MM.1S (cell line): Measurements from ENCODE around the gene IFITM1.

Experiments
- DNase-seq: peaks from one replicate; pipeline ENCODE4 v3.0.0-alpha.2; 2015
- H2AFZ ChIP-seq: fragments of 300-600 bp; sonication (generic); 2 replicates; pipeline ENCODE4 v1.6.0; 2016; ENCODE audit warnings: antibody characterized with exemption, low read length
- H3F3A ChIP-seq: fragments of 300-600 bp; sonication (generic); 2 replicates; pipeline ENCODE4 v1.6.1; 2016; ENCODE audit warnings: mild to moderate bottlenecking, antibody characterized with exemption, low read length, moderate library complexity, mixed read lengths; ENCODE audit not compliant: insufficient read depth
- H3K27ac ChIP-seq: fragments of 300-600 bp; sonication (generic); 2 replicates; pipeline ENCODE4 v1.5.1; 2016; ENCODE audit warnings: mild to moderate bottlenecking, low read length
- H3K27me3 ChIP-seq: fragments of 300-600 bp; sonication (generic); replicated peaks from 2 replicates; pipeline ENCODE4 v1.6.0; 2016; ENCODE audit warnings: low read length; ENCODE audit not compliant: insufficient read depth
- H3K36me3 ChIP-seq: fragments of 300-600 bp; sonication (generic); replicated peaks from 2 replicates; pipeline ENCODE4 v1.6.1; 2016; ENCODE audit warnings: mild to moderate bottlenecking, low read length, mixed read lengths; ENCODE audit not compliant: insufficient read depth
- H3K4me1 ChIP-seq: fragments of 300-600 bp; sonication (generic); 2 replicates; pipeline ENCODE4 v1.6.1; 2016; ENCODE audit warnings: low read length, mixed read lengths
- H3K4me2 ChIP-seq: fragments of 300-600 bp; sonication (generic); 2 replicates; pipeline ENCODE4 v1.6.0; 2016; ENCODE audit warnings: low read depth, low read length
- H3K4me3 ChIP-seq: fragments of 300-600 bp; sonication (generic); 2 replicates; pipeline ENCODE4 v1.5.1; 2016; ENCODE audit warnings: low read length, mixed read lengths
- H3K79me2 ChIP-seq: fragments of 300-600 bp; sonication (generic); 2 replicates; pipeline ENCODE4 v1.6.1; 2016; ENCODE audit warnings: mixed run types, low read length, mixed read lengths
- H3K9ac ChIP-seq: fragments of 300-600 bp; sonication (generic); 2 replicates; pipeline ENCODE4 v1.6.1; 2016; ENCODE audit warnings: low read length, mixed read lengths
- H3K9me2 ChIP-seq: fragments of 300-600 bp; sonication (generic); replicated peaks from 2 replicates; pipeline ENCODE4 v1.6.1; 2016; ENCODE audit warnings: mild to moderate bottlenecking, low read length, mixed read lengths; ENCODE audit not compliant: insufficient read depth
- H3K9me3 ChIP-seq: fragments of 300-600 bp; sonication (generic); replicated peaks from 2 replicates; pipeline ENCODE4 v1.6.1; 2016; ENCODE audit warnings: mild to moderate bottlenecking, low read length, mixed read lengths; ENCODE audit not compliant: insufficient read depth
- H4K20me1 ChIP-seq: fragments of 300-600 bp; sonication (generic); 2 replicates; pipeline ENCODE4 v1.6.1; 2016; ENCODE audit warnings: mild to moderate bottlenecking, low read length, moderate library complexity, mixed read lengths; ENCODE audit not compliant: insufficient read depth
- CTCF ChIP-seq: fragments of 300-600 bp; sonication (generic); IDR thresholded peaks from 2 replicates; pipeline ENCODE4 v1.5.1; 2016; ENCODE audit warnings: antibody characterized with exemption, low read length, mixed read lengths
- EZH2 ChIP-seq: fragments of 300-600 bp; sonication (generic); optimal IDR thresholded peaks from 2 replicates; pipeline ENCODE3; 2017; ENCODE audit warnings: low read depth, mild to moderate bottlenecking, antibody characterized with exemption, low read length, mixed read lengths
- EZH2phosphoT487 ChIP-seq: fragments of 300-600 bp; sonication (generic); IDR thresholded peaks from 2 replicates; pipeline ENCODE4 v1.6.1; 2018; ENCODE audit warnings: antibody characterized with exemption, low read length

IFITM1 gene

GRCh38 chr11:292211-293121 lies 21.4 kb upstream of the IFITM1 start:
- H2AFZ ChIP-seq = no peak overlapping the region
- H3K4me3 ChIP-seq = no peak overlapping the region
- H3K27me3 ChIP-seq = peaks cover 16% of the 10 kb centered on the region
- no peaks in the 10 kb centered on the region for H3K79me2 ChIP-seq
- H4K20me1 ChIP-seq = no peaks in the 10 kb centered on the region
- H3F3A ChIP-seq = no peaks in the 10 kb centered on the region
- H3K4me2 ChIP-seq = no peak overlapping the region
- DNase-seq = no peak
- no peak overlapping the region for H3K9ac ChIP-seq
- no peaks in the 10 kb centered on the region for H3K36me3 ChIP-seq
- no peak for TF ChIP-seq EZH2phosphoT487
- no peak for TF ChIP-seq CTCF
- TF ChIP-seq EZH2 = no peak
- H3K9me3 ChIP-seq = no peaks in the 10 kb centered on the region
- no peaks in the 10 kb centered on the region for H3K9me2 ChIP-seq
- no peaks in the 10 kb centered on the region for H3K4me1 ChIP-seq
- H3K27ac ChIP-seq = no peak overlapping the region

- Histone ChIP-seq H3K4me3 (no peak overlapping the region), H2AFZ (no peak overlapping the region), H3K9me2 (no peaks in the 10 kb centered on the region), H3F3A (no peaks in the 10 kb centered on the region), H3K4me2 (no peak overlapping the region), H3K27ac (no peak overlapping the region), H3K79me2 (no peaks in the 10 kb centered on the region), H3K27me3 (peaks cover 10% of the 10 kb centered on the region), H4K20me1 (no peaks in the 10 kb centered on the region), H3K9ac (no peak overlapping the region), H3K4me1 (no peaks in the 10 kb centered on the region), H3K9me3 (no peaks in the 10 kb centered on the region), H3K36me3 (no peaks in the 10 kb centered on the region)
- no peak for TF ChIP-seq EZH2phosphoT487
- no peak for TF ChIP-seq CTCF
- TF ChIP-seq EZH2 = no peak
- DNase-seq = no peak
These were observed 20.5 kb upstream of the IFITM1 start for GRCh38 chr11:293271-293851.

GRCh38 chr11:293852-294661 lies 19.8 kb upstream of the IFITM1 start:
- no peak for DNase-seq
- Histone ChIP-seq H3K4me2 (no peak overlapping the region), H4K20me1 (no peaks in the 10 kb centered on the region), H2AFZ (no peak overlapping the region), H3K79me2 (no peaks in the 10 kb centered on the region), H3K9me3 (no peaks in the 10 kb centered on the region), H3F3A (no peaks in the 10 kb centered on the region), H3K27ac (no peak overlapping the region), H3K36me3 (no peaks in the 10 kb centered on the region), H3K4me3 (no peak overlapping the region), H3K27me3 (peaks cover 13% of the 10 kb centered on the region), H3K9me2 (no peaks in the 10 kb centered on the region), H3K4me1 (no peaks in the 10 kb centered on the region), H3K9ac (no peak overlapping the region)
- TF ChIP-seq EZH2 (no peak), CTCF (no peak), EZH2phosphoT487 (no peak)
